T-helper 17 cell (primary cell): ENCODE data around the gene SNRNP35. TPM values are rescaled to one million over a fixed set of nuclear protein-coding genes. Genes with fewer than 3 reads are reported as not detected.
"Not testable (repeated sequence)": the region's sequence is repeated elsewhere in the genome, so short reads cannot be mapped to it uniquely, and the experiment has no call there.

Source experiments
- ATAC-seq: fragments of 150-1000 bp; cut with Tn5 transposase; 2 replicates; pipeline ENCODE4 v1.10.0; 2021; ENCODE audit warnings: mild to moderate bottlenecking, moderate library complexity
- DNase-seq, 3 donors: peaks; one replicate each; pipeline versions ENCODE4 v3.0.0 to v3.0.0-alpha.2; 2020 to 2021
- H3K9me3 ChIP-seq: one replicate; pipeline ENCODE4 v1.7.0; 2013; ENCODE audit warnings: low read length, mild to moderate bottlenecking; ENCODE audit not compliant: control insufficient read depth, poor library complexity, severe bottlenecking
- H3K27ac Mint-ChIP-seq: one replicate; pipeline ENCODE4 v1.8.0; 2022; ENCODE audit warnings: mild to moderate bottlenecking, moderate library complexity, mixed read lengths
- H3K27me3 Mint-ChIP-seq: one replicate; pipeline ENCODE4 v1.8.0; 2022; ENCODE audit warnings: mixed read lengths
- H3K36me3 Mint-ChIP-seq: one replicate; pipeline ENCODE4 v1.8.0; 2022; ENCODE audit warnings: low read depth, mixed read lengths
- H3K4me1 Mint-ChIP-seq: one replicate; pipeline ENCODE4 v1.8.0; 2022; ENCODE audit warnings: mild to moderate bottlenecking, mixed read lengths
- H3K4me3 Mint-ChIP-seq: one replicate; pipeline ENCODE4 v1.8.0; 2022; ENCODE audit warnings: mild to moderate bottlenecking, moderate library complexity, mixed read lengths
- total RNA-seq, 4 donors: library from RNA in 2 of 4; stranded (reverse) in 2 of 4; gene quantifications; one replicate each; pipeline ENCODE4 v1.2.3 and lab custom pipeline; 2022 to 2026

Gene SNRNP35
- total RNA-seq, 2 donors from 2014 or later, result 31.3 to 36.5 TPM

DNA sequence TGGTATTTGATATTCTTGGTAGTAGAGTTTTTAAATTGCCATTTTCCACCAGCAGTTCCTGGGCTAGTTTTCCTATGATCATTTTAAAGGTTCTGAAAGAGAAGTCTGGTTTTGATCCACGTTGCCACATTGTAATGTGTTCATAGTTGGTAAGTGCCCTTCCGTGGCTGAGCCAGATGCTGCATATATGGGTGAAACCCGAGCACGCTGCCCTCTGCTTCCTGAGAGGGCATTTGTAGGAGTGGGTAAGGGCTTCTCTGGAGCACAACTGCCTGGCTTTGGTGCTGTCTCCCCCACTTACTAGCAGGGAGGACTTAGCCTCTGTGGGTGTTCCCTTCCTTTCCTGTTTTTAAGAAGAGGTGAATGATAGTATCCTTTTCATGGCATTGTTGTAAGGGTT lies 7.1 kb downstream of the SNRNP35 start:
- peaks cover 9% of the 10 kb centered on the region for H3K36me3 Mint-ChIP-seq
- no peak for DNase-seq

GRCh38 chr12:123468786-123469185 lies 10.8 kb downstream of the SNRNP35 start:
- no peaks in the 10 kb centered on the region for H3K27me3 Mint-ChIP-seq
- DNase-seq (no peak), ATAC-seq (peak; percentile 88)
- H3K9me3 ChIP-seq, result no peaks in the 10 kb centered on the region
- peaks cover 6% of the 10 kb centered on the region for H3K36me3 Mint-ChIP-seq
- H3K4me1 Mint-ChIP-seq, result peaks cover 10% of the 10 kb centered on the region
- no peak overlapping the region for H3K4me3 Mint-ChIP-seq
- H3K27ac Mint-ChIP-seq, result no peak overlapping the region

More for the DNA sequence above, 7.1 kb downstream of the SNRNP35 start:
- Mint-ChIP-seq H3K27me3 (no peaks in the 10 kb centered on the region), H3K4me3 (no peak overlapping the region), H3K27ac (peak overlapping the region; percentile 56), H3K4me1 (peaks cover 20% of the 10 kb centered on the region)
- no peak for ATAC-seq
- H3K9me3 ChIP-seq, result no peaks in the 10 kb centered on the region

- no peaks in the 10 kb centered on the region for H3K9me3 ChIP-seq
- H3K27me3 Mint-ChIP-seq, result no peaks in the 10 kb centered on the region
- DNase-seq (no peak), ATAC-seq (no peak)
- H3K27ac Mint-ChIP-seq, result no peak overlapping the region
- peaks cover 6% of the 10 kb centered on the region for H3K36me3 Mint-ChIP-seq
- H3K4me1 Mint-ChIP-seq, result peaks cover 18% of the 10 kb centered on the region
- H3K4me3 Mint-ChIP-seq, result no peak overlapping the region
Observed at GRCh38 chr12:123469978-123470377, 12.0 kb downstream of the SNRNP35 start.

GRCh38 chr12:123471374-123472068 lies 13.6 kb downstream of the SNRNP35 start:
- Mint-ChIP-seq H3K27ac (no peak overlapping the region), H3K27me3 (no peaks in the 10 kb centered on the region), H3K4me3 (no peak overlapping the region), H3K4me1 (peaks cover 19% of the 10 kb centered on the region), H3K36me3 (no peaks in the 10 kb centered on the region)
- DNase-seq (no peak), ATAC-seq (no peak)
- no peaks in the 10 kb centered on the region for H3K9me3 ChIP-seq

- Mint-ChIP-seq H3K27me3 (no peaks in the 10 kb centered on the region), H3K36me3 (no peaks in the 10 kb centered on the region), H3K27ac (peak overlapping the region; percentile 69), H3K4me1 (peaks cover 19% of the 10 kb centered on the region), H3K4me3 (no peak overlapping the region)
- DNase-seq, result no peak
- H3K9me3 ChIP-seq, result no peaks in the 10 kb centered on the region
- no peak for ATAC-seq
Observed at GRCh38 chr12:123472438-123472849, 14.5 kb downstream of the SNRNP35 start.

- H3K9me3 ChIP-seq, result no peaks in the 10 kb centered on the region
- DNase-seq (no peak), ATAC-seq (peak; percentile 76)
- Mint-ChIP-seq H3K4me3 (peak overlapping the region; percentile 59), H3K27ac (peak overlapping the region; percentile 93), H3K27me3 (no peaks in the 10 kb centered on the region), H3K36me3 (no peaks in the 10 kb centered on the region), H3K4me1 (peaks cover 16% of the 10 kb centered on the region)
Observed at GRCh38 chr12:123474485-123475245, 16.7 kb downstream of the SNRNP35 start.

GRCh38 chr12:123475246-123475703 lies 17.3 kb downstream of the SNRNP35 start:
- no peaks in the 10 kb centered on the region for H3K27me3 Mint-ChIP-seq

GRCh38 chr12:123478069-123478468 lies 20.1 kb downstream of the SNRNP35 start:
- no peak overlapping the region for H3K4me3 Mint-ChIP-seq
- ATAC-seq, result no peak

More at GRCh38 chr12:123475246-123475703, 17.3 kb downstream of the SNRNP35 start:
- H3K4me3 Mint-ChIP-seq, result peak overlapping the region; percentile 59
- H3K27ac Mint-ChIP-seq, result peak overlapping the region; percentile 93
- no peaks in the 10 kb centered on the region for H3K9me3 ChIP-seq
- no peak for ATAC-seq
- DNase-seq, result no peak
- H3K4me1 Mint-ChIP-seq, result peaks cover 16% of the 10 kb centered on the region
- H3K36me3 Mint-ChIP-seq, result no peaks in the 10 kb centered on the region

GRCh38 chr12:123478762-123479161 lies 20.8 kb downstream of the SNRNP35 start:
- DNase-seq (no peak), ATAC-seq (no peak)
- Mint-ChIP-seq H3K4me3 (no peak overlapping the region), H3K36me3 (no peaks in the 10 kb centered on the region), H3K4me1 (peaks cover 17% of the 10 kb centered on the region), H3K27me3 (no peaks in the 10 kb centered on the region), H3K27ac (peak overlapping the region; percentile 21)
- no peaks in the 10 kb centered on the region for H3K9me3 ChIP-seq

More at GRCh38 chr12:123478069-123478468, 20.1 kb downstream of the SNRNP35 start:
- DNase-seq, result no peak
- Mint-ChIP-seq H3K27me3 (no peaks in the 10 kb centered on the region), H3K27ac (no peak overlapping the region), H3K4me1 (peaks cover 15% of the 10 kb centered on the region), H3K36me3 (no peaks in the 10 kb centered on the region)
- no peaks in the 10 kb centered on the region for H3K9me3 ChIP-seq

GRCh38 chr12:123479442-123480180 lies 21.7 kb downstream of the SNRNP35 start:
- no peaks in the 10 kb centered on the region for H3K9me3 ChIP-seq
- DNase-seq (no peak), ATAC-seq (no peak)
- peaks cover 21% of the 10 kb centered on the region for H3K4me1 Mint-ChIP-seq
- no peak overlapping the region for H3K27ac Mint-ChIP-seq
- no peak overlapping the region for H3K4me3 Mint-ChIP-seq
- no peaks in the 10 kb centered on the region for H3K36me3 Mint-ChIP-seq
- H3K27me3 Mint-ChIP-seq, result no peaks in the 10 kb centered on the region

- not testable (repeated sequence) for ATAC-seq, DNase-seq, H3K27me3 Mint-ChIP-seq, H3K36me3 Mint-ChIP-seq, H3K9me3 ChIP-seq, H3K4me3 Mint-ChIP-seq
- H3K27ac Mint-ChIP-seq, result peak overlapping the region; percentile 54
- H3K4me1 Mint-ChIP-seq, result peaks cover 17% of the 10 kb centered on the region
Observed at GRCh38 chr12:123481251-123481650, 23.3 kb downstream of the SNRNP35 start.

- H3K27ac Mint-ChIP-seq, result peak overlapping the region; percentile 37
Observed at GRCh38 chr12:123482876-123483275, 24.9 kb downstream of the SNRNP35 start.

More at GRCh38 chr12:123482876-123483275, 24.9 kb downstream of the SNRNP35 start:
- ATAC-seq (no peak), DNase-seq (no peak)
- Mint-ChIP-seq H3K27me3 (no peaks in the 10 kb centered on the region), H3K4me3 (no peak overlapping the region), H3K4me1 (peaks cover 17% of the 10 kb centered on the region), H3K36me3 (no peaks in the 10 kb centered on the region)
- H3K9me3 ChIP-seq, result no peaks in the 10 kb centered on the region
